PC-9 (cell line): ENCODE data around the gene NKAIN2. TPM values are rescaled to one million over a fixed set of nuclear protein-coding genes. Genes with fewer than 3 reads are reported as not detected.

Experiments
- BruUV-seq: library from RNA; stranded (reverse); fragments of 400-500 nt; replicated peaks from 2 replicates; lab custom pipeline; 2021; lab: Mats Ljungman, UMichigan
- CTCF ChIA-PET: fragments of 300-600 bp; sonication (Branson Sonifier 250); formaldehyde crosslinking; loops from one replicate; lab custom pipeline; 2022; ENCODE audit warnings: antibody characterized with exemption; lab: Charles Lee
- POLR2A ChIA-PET: fragments of 300-600 bp; sonication (Branson Sonifier 250); formaldehyde crosslinking; loops from one replicate; lab custom pipeline; 2022; ENCODE audit warnings: antibody characterized with exemption; ENCODE audit not compliant: unreplicated experiment; lab: Charles Lee
- DNase-seq, 2 experiments: peaks; one replicate each; pipeline versions ENCODE4 v3.0.0 to v3.0.0-alpha.2; 2015 to 2022; ENCODE audit warnings: mixed read lengths in 1 of 2
- H2AFZ ChIP-seq: fragments of 200-600 bp; sonication (generic); 2 replicates; pipeline ENCODE4 v1.8.1; 2017; ENCODE audit warnings: antibody characterized with exemption
- H3F3A ChIP-seq: fragments of 200-600 bp; sonication (generic); 2 replicates; pipeline ENCODE4 v1.8.1; 2017; ENCODE audit warnings: antibody characterized with exemption, mild to moderate bottlenecking, low read depth; ENCODE audit not compliant: insufficient read depth
- H3K27ac ChIP-seq: fragments of 200-600 bp; sonication (generic); 2 replicates; pipeline ENCODE4 v1.6.1; 2016; ENCODE audit warnings: mixed run types
- H3K27me3 ChIP-seq: fragments of 200-600 bp; sonication (generic); 2 replicates; pipeline ENCODE4 v1.6.1; 2016; ENCODE audit warnings: low read depth, mixed run types; ENCODE audit not compliant: insufficient read depth
- H3K36me3 ChIP-seq: fragments of 200-600 bp; sonication (generic); 2 replicates; pipeline ENCODE4 v1.6.1; 2016; ENCODE audit warnings: low read depth, mixed run types
- H3K4me1 ChIP-seq: fragments of 200-600 bp; sonication (generic); replicated peaks from 2 replicates; pipeline ENCODE4 v1.6.1; 2016; ENCODE audit warnings: mixed run types; ENCODE audit not compliant: insufficient read depth
- H3K4me2 ChIP-seq: fragments of 200-600 bp; sonication (generic); 2 replicates; pipeline ENCODE4 v1.6.1; 2017; ENCODE audit warnings: mixed run types
- H3K4me3 ChIP-seq: fragments of 200-600 bp; sonication (generic); 2 replicates; pipeline ENCODE4 v1.6.1; 2016; ENCODE audit warnings: mixed run types
- H3K79me2 ChIP-seq: fragments of 200-600 bp; sonication (generic); 2 replicates; pipeline ENCODE4 v1.6.1; 2017; ENCODE audit warnings: low read depth, mixed run types
- H3K9me2 ChIP-seq: fragments of 200-600 bp; sonication (generic); 2 replicates; pipeline ENCODE4 v1.8.1; 2017; ENCODE audit warnings: mild to moderate bottlenecking; ENCODE audit not compliant: insufficient read depth
- H3K9me3 ChIP-seq: fragments of 200-600 bp; sonication (generic); 2 replicates; pipeline ENCODE4 v1.8.1; 2016; ENCODE audit warnings: low read depth; ENCODE audit not compliant: insufficient read depth
- H4K20me1 ChIP-seq: fragments of 200-600 bp; sonication (generic); 2 replicates; pipeline ENCODE4 v1.8.1; 2017; ENCODE audit not compliant: insufficient read depth
- EZH2 ChIP-seq: fragments of 200-600 bp; sonication (generic); IDR thresholded peaks from 2 replicates; pipeline ENCODE4 v1.8.0; 2017; ENCODE audit warnings: antibody characterized with exemption, low read depth
- intact Hi-C: fragments of 100-400 bp; cut with micrococcal nuclease; formaldehyde crosslinking; loops from one replicate; pipeline ENCODE4 v1.10.0; 2022; ENCODE audit not compliant: unreplicated experiment
- total RNA-seq: library from RNA; stranded (reverse); gene quantifications from 2 replicates; pipeline ENCODE4 v1.2.3, GENCODE V29; 2021
- TF ChIP-seq, protein P1 (sequence below): fragments of 200-600 bp; sonication (generic); conservative IDR thresholded peaks from 2 replicates; pipeline ENCODE4 v1.6.1; 2017; ENCODE audit warnings: mixed run types, antibody characterized with exemption, mild to moderate bottlenecking, moderate library complexity

Gene NKAIN2
- total RNA-seq, 1 experiment from 2014 or later: not detected

DNA sequence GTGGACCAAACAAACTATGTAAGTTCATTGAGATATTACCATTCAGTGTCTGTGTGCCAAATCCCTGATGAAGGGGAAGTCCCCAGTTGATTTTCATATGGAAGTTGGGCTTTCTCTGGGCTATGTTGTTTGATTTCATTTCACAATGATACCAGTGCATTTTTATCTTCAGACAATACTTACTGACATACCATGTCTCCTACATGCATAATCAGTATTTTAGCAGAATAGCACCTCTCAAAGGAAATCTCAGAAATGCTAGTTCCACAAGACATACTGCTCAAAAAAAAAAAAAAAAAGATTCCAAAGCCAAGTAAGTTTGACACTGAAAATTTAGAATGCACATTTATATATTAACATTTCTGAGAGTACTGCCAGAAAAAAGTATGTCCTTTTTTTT lies 989.7 kb downstream of the NKAIN2 start:
- no TSS peak for BruUV-seq

DNA sequence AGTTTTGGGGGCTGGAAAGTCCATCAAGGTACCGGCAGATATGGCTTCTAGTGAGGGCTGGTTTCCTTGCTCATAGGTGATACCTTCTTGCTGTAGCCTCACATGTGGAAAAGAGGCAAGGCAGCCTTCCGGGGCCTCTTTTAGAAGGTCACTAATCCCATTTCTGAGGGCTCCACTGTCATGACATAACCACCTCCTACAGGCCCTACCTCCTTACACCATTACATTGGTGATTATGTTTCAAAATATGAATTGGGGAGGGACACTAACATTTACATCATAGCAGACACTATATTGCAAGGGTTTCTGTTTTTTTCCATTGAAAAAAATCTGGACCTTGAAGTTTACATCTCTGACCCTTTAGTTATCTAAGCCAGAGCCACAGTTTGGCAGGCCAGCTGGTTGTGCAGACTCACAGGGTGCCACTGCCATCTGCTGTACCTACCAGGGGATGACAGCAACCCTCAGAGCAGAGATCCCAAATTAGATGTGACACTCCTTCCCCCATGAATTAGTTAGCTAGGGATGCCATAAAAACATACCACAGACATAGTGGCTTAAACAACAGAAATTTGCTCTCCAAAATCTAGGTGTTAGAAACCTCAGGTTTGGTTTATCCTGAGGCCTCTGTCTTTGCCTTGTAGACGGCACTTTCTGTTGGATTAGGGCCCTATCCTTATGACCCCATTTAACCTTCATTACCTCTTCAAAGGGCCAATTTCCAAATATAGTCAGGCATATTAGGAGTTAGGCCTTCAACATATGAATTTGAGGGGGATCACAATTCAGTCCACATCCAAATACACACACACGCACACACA lies 992.2 kb downstream of the NKAIN2 start:
- H3K4me1 ChIP-seq: no peaks in the 10 kb centered on the region
- no peaks in the 10 kb centered on the region for H3K36me3 ChIP-seq
- ChIA-PET CTCF (no interaction called here), POLR2A (interaction anchor here (0.6 kb wide), 1 partner anchor 159 kb away, joined by 7 read pairs; no protein-coding TSS in a partner anchor)
- H3K4me2 ChIP-seq: no peak overlapping the region
- H4K20me1 ChIP-seq: no peaks in the 10 kb centered on the region
- no peaks in the 10 kb centered on the region for H3F3A ChIP-seq
- no peak overlapping the region for H3K27ac ChIP-seq
- no peak overlapping the region for H3K4me3 ChIP-seq
- no peak overlapping the region for H2AFZ ChIP-seq
- BruUV-seq: no TSS peak
- TF ChIP-seq, protein P1, sequence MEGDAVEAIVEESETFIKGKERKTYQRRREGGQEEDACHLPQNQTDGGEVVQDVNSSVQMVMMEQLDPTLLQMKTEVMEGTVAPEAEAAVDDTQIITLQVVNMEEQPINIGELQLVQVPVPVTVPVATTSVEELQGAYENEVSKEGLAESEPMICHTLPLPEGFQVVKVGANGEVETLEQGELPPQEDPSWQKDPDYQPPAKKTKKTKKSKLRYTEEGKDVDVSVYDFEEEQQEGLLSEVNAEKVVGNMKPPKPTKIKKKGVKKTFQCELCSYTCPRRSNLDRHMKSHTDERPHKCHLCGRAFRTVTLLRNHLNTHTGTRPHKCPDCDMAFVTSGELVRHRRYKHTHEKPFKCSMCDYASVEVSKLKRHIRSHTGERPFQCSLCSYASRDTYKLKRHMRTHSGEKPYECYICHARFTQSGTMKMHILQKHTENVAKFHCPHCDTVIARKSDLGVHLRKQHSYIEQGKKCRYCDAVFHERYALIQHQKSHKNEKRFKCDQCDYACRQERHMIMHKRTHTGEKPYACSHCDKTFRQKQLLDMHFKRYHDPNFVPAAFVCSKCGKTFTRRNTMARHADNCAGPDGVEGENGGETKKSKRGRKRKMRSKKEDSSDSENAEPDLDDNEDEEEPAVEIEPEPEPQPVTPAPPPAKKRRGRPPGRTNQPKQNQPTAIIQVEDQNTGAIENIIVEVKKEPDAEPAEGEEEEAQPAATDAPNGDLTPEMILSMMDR: peak; percentile 74
- no peak for TF ChIP-seq EZH2
- intact Hi-C loops: loop anchor here (1.0 to 5.0 kb wide), 3 partner anchors 396 to 1399 kb away; no protein-coding TSS in a partner anchor
- H3K79me2 ChIP-seq: no peaks in the 10 kb centered on the region
- no peaks in the 10 kb centered on the region for H3K9me3 ChIP-seq
- DNase-seq: peak in 1 of 2 experiments; percentile 10
- no peaks in the 10 kb centered on the region for H3K9me2 ChIP-seq
- H3K27me3 ChIP-seq: no peaks in the 10 kb centered on the region

More for the DNA sequence above, 989.7 kb downstream of the NKAIN2 start:
- TF ChIP-seq, protein P1: no peak
- TF ChIP-seq EZH2: no peak
- no peaks in the 10 kb centered on the region for H3K27me3 ChIP-seq
- no peak overlapping the region for H3K27ac ChIP-seq
- ChIA-PET POLR2A (no interaction called here), CTCF (no interaction called here)
- no peaks in the 10 kb centered on the region for H3K79me2 ChIP-seq
- no peaks in the 10 kb centered on the region for H3K9me2 ChIP-seq
- H3K9me3 ChIP-seq: no peaks in the 10 kb centered on the region
- no peak overlapping the region for H3K4me3 ChIP-seq
- no peak overlapping the region for H2AFZ ChIP-seq
- H4K20me1 ChIP-seq: no peaks in the 10 kb centered on the region
- no peak overlapping the region for H3K4me2 ChIP-seq
- no peak for DNase-seq
- intact Hi-C loops: no loop called here
- no peaks in the 10 kb centered on the region for H3K4me1 ChIP-seq
- no peaks in the 10 kb centered on the region for H3K36me3 ChIP-seq
- no peaks in the 10 kb centered on the region for H3F3A ChIP-seq

DNA sequence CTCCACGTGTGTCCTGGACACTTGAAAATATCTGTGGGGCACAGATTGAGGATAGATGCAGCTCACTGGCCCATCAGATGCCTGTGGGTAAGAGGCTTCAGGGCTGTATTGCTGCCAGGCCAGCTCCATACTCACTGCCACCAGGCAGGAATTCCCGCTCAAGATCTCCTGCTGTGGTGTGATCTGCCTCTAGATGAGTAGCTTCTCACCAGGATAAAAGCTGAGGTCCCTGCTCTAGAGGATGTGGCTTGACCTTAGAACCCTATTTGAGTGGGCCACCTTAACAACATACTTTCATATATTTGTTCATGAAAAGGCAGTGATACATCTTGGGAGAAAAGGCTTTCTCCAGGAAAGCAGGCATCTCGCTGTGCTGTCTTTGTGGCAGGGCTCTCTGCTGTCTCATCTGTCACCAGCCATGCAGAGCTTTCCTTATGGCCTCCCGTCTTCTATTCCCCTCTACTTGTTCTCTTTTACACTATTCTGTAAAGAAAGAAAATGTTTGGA lies 992.9 kb downstream of the NKAIN2 start:
- Histone ChIP-seq H3K27ac (no peak overlapping the region), H3K4me1 (no peaks in the 10 kb centered on the region), H2AFZ (no peak overlapping the region), H3F3A (no peaks in the 10 kb centered on the region), H3K9me3 (no peaks in the 10 kb centered on the region), H3K9me2 (no peaks in the 10 kb centered on the region), H3K27me3 (peaks cover 2% of the 10 kb centered on the region; the same call in 1 of the 2 replicates), H4K20me1 (no peaks in the 10 kb centered on the region), H3K4me2 (no peak overlapping the region), H3K79me2 (no peaks in the 10 kb centered on the region), H3K36me3 (no peaks in the 10 kb centered on the region), H3K4me3 (no peak overlapping the region)
- ChIA-PET CTCF (no interaction called here), POLR2A (no interaction called here)
- intact Hi-C loops: loop anchor here (1.0 to 5.0 kb wide), 3 partner anchors 396 to 1399 kb away; no protein-coding TSS in a partner anchor
- TF ChIP-seq, protein P1: no peak
- TF ChIP-seq EZH2: no peak
- no TSS peak for BruUV-seq
- DNase-seq: no peak
